GM12892 (cell line): ENCODE data around the gene WDR64.

Experiments used
- POLR2A ChIP-seq: IDR thresholded peaks from 2 replicates; pipeline ENCODE4 v1.6.1; 2011; ENCODE audit warnings: low read depth, low read length, control low read depth
- POLR2AphosphoS5 ChIP-seq: IDR thresholded peaks from 2 replicates; pipeline ENCODE4 v1.6.1; 2011; ENCODE audit warnings: low read depth, low read length, control low read depth
- TAF1 ChIP-seq: IDR thresholded peaks from 2 replicates; pipeline ENCODE4 v1.6.1; 2011; ENCODE audit warnings: low read depth, mild to moderate bottlenecking, control low read depth, low read length, borderline replicate concordance

GRCh38 chr1:241816008-241816407 lies 163.9 kb downstream of the WDR64 start:
- TF ChIP-seq POLR2AphosphoS5 (no peak), TAF1 (no peak), POLR2A (no peak)
